Stomach (tissue), 9 donors: Measurements from ENCODE around the gene ST7L. TPM values are rescaled to one million over a fixed set of nuclear protein-coding genes. Genes with fewer than 3 reads are reported as not detected.

Experiments used
- DNase-seq, 2 donors: peaks; one replicate each; pipeline versions ENCODE4 v3.0.0 to v3.0.0-alpha.2; 2013 to 2019
- H3K27ac ChIP-seq, 5 donors: fragments of 200-600 bp in 4 of 5; sonication (generic) in 4 of 5; one replicate each; pipeline ENCODE4 v1.5.1; 2013 to 2019; ENCODE audit warnings: mild to moderate bottlenecking in 1 of 5, moderate library complexity in 1 of 5
- H3K27me3 ChIP-seq, 3 donors: fragments of 200-600 bp; sonication (generic); one replicate each; pipeline ENCODE4 v1.5.1; 2017 to 2019; ENCODE audit warnings: mixed run types in 1 of 3
- H3K36me3 ChIP-seq, 4 donors: fragments of 200-600 bp; sonication (generic); 1 replicate in 3 of 4; 2 replicates in 1 of 4; pipeline ENCODE4 v1.5.1; 2016 to 2019
- H3K4me1 ChIP-seq, 4 donors: fragments of 200-600 bp; sonication (generic); one replicate each; pipeline ENCODE4 v1.5.1; 2016 to 2019
- H3K4me3 ChIP-seq, 4 donors: fragments of 200-600 bp; sonication (generic) in 3 of 4; one replicate each; pipeline ENCODE4 v1.5.1; 2016 to 2019; ENCODE audit warnings: mild to moderate bottlenecking in 1 of 4
- H3K9me3 ChIP-seq, 4 donors: fragments of 200-600 bp; sonication (generic); one replicate each; pipeline ENCODE4 v1.5.1; 2016 to 2019
- CTCF ChIP-seq, 7 experiments: fragments of 450-650 bp in 4 of 7; fragments of 200-600 bp in 3 of 7; sonication (generic) in 3 of 7; IDR thresholded peaks; one replicate each; pipeline ENCODE4 v1.5.1; 2016 to 2019; ENCODE audit warnings: antibody characterized with exemption in 7 of 7, control low read depth in 2 of 7, mild to moderate bottlenecking in 1 of 7
- EP300 ChIP-seq: sonication (generic); formaldehyde crosslinking; IDR thresholded peaks from one replicate; pipeline ENCODE4 v1.6.1; 2017; ENCODE audit warnings: antibody characterized with exemption
- POLR2A ChIP-seq, 4 donors: fragments of 450-650 bp; IDR thresholded peaks; one replicate each; pipeline ENCODE4 v1.6.1; 2016; ENCODE audit warnings: antibody characterized with exemption in 4 of 4, control low read depth in 2 of 4, mild to moderate bottlenecking in 1 of 4, moderate library complexity in 1 of 4
- POLR2AphosphoS5 ChIP-seq, 3 donors: sonication (generic); formaldehyde crosslinking; IDR thresholded peaks; one replicate each; pipeline ENCODE4 v1.6.1; 2016; ENCODE audit warnings: antibody characterized with exemption in 3 of 3
- WGBS, 5 donors: extraction: QIAGEN DNeasy Blood & Tissue Kit in 3 of 5; methylation state at CpG; one replicate each; pipeline versions ENCODE4 v1.1.5 to v1.1.7; 2013 to 2018; 5-methylcytosine and 5-hydroxymethylcytosine counted together
- intact Hi-C: fragments of 100-400 bp; cut with DNase I; formaldehyde crosslinking; loops from one replicate; pipeline ENCODE4 v1.15.1; 2023; ENCODE audit warnings: low total_unique reads
- polyA plus RNA-seq, 3 donors: library from polyadenylated mRNA; stranded (reverse); fragments of 200-250 nt; gene quantifications; one replicate each; pipeline ENCODE4 v1.2.3, GENCODE V29; 2013
- total RNA-seq, 5 donors: library from RNA; depleted of rRNA; stranded (reverse); fragments of >200 nt; gene quantifications; one replicate each; pipeline versions ENCODE4 v1.1.0 to v1.2.3, GENCODE V29; 2014 to 2016
- donor health status: healthy with polysubstance abuse.
- donor health status: Bipolar disorder and iron deficiency.
- donor health status: healthy.

ST7L gene
- total and polyA plus RNA-seq, 8 donors = 3.5 to 85.7 (median 11.3) TPM

GRCh38 chr1:112533029-112533428 lies 85.9 kb downstream of the ST7L start:
- H3K36me3 ChIP-seq = peaks cover 0 to 52% (median 24%) of the 10 kb centered on the region in 4 donors
- H3K9me3 ChIP-seq = no peaks in the 10 kb centered on the region
- TF ChIP-seq POLR2AphosphoS5 (IDR thresholded peaks at IDR 0.05) (no peak), CTCF (IDR thresholded peaks at IDR 0.05) (no peak), POLR2A (IDR thresholded peaks at IDR 0.05) (no peak), EP300 (no peak)
- H3K4me3 ChIP-seq = no peak overlapping the region
- 92 to 96% (median 93%) methylated on average over 6 of the region's 6 CpGs for WGBS, 5 donors
- no peak overlapping the region for H3K27ac ChIP-seq
- H3K27me3 ChIP-seq = no peaks in the 10 kb centered on the region
- DNase-seq = no peak
- H3K4me1 ChIP-seq = no peaks in the 10 kb centered on the region
- intact Hi-C loops = no loop called here

- H3K36me3 ChIP-seq = peaks cover 0 to 53% (median 32%) of the 10 kb centered on the region in 4 donors
- no peaks in the 10 kb centered on the region for H3K9me3 ChIP-seq
- 81 to 96% (median 89%) methylated on average over 4 of the region's 4 CpGs for WGBS, 5 donors
- H3K4me1 ChIP-seq = no peaks in the 10 kb centered on the region
- no peaks in the 10 kb centered on the region for H3K27me3 ChIP-seq
- H3K4me3 ChIP-seq = no peak overlapping the region
- no peak for TF ChIP-seq POLR2A (IDR thresholded peaks at IDR 0.05)
- no peak for TF ChIP-seq POLR2AphosphoS5 (IDR thresholded peaks at IDR 0.05)
- TF ChIP-seq CTCF (IDR thresholded peaks at IDR 0.05) = no peak
- TF ChIP-seq EP300 = no peak
- no peak overlapping the region for H3K27ac ChIP-seq
- intact Hi-C loops = no loop called here
- no peak for DNase-seq
Observed at GRCh38 chr1:112532064-112532463, 86.9 kb downstream of the ST7L start.

GRCh38 chr1:112530832-112531231 lies 88.1 kb downstream of the ST7L start:
- Histone ChIP-seq H3K9me3 (no peaks in the 10 kb centered on the region), H3K27me3 (no peaks in the 10 kb centered on the region), H3K4me3 (no peak overlapping the region), H3K36me3 (peaks cover 0 to 61% (median 43%) of the 10 kb centered on the region in 4 donors), H3K4me1 (no peaks in the 10 kb centered on the region), H3K27ac (no peak overlapping the region)
- intact Hi-C loops = no loop called here
- no peak for DNase-seq
- TF ChIP-seq POLR2A (IDR thresholded peaks at IDR 0.05) = no peak
- TF ChIP-seq EP300 = no peak
- TF ChIP-seq CTCF (IDR thresholded peaks at IDR 0.05) = no peak
- TF ChIP-seq POLR2AphosphoS5 (IDR thresholded peaks at IDR 0.05) = no peak

GRCh38 chr1:112529301-112529700 lies 89.6 kb downstream of the ST7L start:
- H3K9me3 ChIP-seq = no peaks in the 10 kb centered on the region
- H3K36me3 ChIP-seq = peaks cover 0 to 70% (median 52%) of the 10 kb centered on the region in 4 donors
- H3K27ac ChIP-seq = no peak overlapping the region
- H3K27me3 ChIP-seq = no peaks in the 10 kb centered on the region
- intact Hi-C loops = no loop called here
- DNase-seq = no peak
- H3K4me3 ChIP-seq = no peak overlapping the region
- peaks cover 0 to 5% (median 0%) of the 10 kb centered on the region in 4 donors for H3K4me1 ChIP-seq
- TF ChIP-seq POLR2AphosphoS5 (IDR thresholded peaks at IDR 0.05) = no peak
- no peak for TF ChIP-seq CTCF (IDR thresholded peaks at IDR 0.05)
